ENCODE data around the gene NHLRC3.
"Not testable (repeated sequence)": the region's sequence is repeated elsewhere in the genome, so short reads cannot be mapped to it uniquely, and the experiment has no call there.

Gene NHLRC3, protein sequence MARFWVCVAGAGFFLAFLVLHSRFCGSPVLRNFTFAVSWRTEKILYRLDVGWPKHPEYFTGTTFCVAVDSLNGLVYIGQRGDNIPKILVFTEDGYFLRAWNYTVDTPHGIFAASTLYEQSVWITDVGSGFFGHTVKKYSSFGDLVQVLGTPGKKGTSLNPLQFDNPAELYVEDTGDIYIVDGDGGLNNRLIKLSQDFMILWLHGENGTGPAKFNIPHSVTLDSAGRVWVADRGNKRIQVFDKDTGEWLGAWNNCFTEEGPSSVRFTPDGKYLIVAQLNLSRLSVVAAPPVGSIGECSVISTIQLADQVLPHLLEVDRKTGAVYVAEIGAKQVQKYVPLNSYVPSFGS

DNA sequence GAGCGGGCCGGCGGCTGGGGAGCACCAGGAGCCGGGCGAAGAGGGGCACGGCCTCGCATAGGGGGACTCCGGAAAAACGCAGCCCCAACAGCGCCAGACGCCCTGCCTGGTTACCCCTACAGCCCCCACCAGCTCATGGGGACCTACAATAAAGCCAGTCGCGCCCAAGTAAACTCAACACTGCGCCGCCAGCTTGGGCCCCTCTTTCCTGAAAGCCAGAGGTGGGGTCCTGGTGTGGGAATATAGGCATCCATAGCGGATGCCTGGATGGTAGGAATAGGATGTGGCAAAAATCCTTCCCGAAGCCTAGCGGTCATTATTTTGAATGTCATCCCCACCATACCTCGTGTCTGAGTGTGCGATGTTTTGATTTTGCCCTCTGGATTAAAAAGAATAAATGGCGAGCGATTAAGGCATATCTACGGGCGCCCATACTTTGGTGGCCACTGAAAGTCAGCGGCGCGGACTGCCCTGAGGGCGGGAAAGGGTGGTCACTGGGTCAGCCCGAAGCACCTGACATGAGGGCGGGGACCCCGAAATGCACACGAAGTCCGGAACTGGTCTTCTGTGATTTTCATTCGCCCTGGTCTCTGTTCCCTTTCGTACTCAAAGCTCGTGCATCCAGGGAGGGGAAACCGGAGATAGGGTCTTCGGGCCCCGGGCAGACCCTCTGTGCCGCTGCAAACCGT is at the start of gene NHLRC3, which contains the start of gene PROSER1:
Gene NHLRC3 (plus strand): TSS at position 577 of the 689 bp plus-strand sequence. CDS start 184 bp downstream, outside the sequence.
Gene PROSER1 (minus strand): TSS at position 210 of the 689 bp plus-strand sequence. CDS start 847 bp downstream, outside the sequence.
- peak; percentile 96 for DNase-seq

DNA sequence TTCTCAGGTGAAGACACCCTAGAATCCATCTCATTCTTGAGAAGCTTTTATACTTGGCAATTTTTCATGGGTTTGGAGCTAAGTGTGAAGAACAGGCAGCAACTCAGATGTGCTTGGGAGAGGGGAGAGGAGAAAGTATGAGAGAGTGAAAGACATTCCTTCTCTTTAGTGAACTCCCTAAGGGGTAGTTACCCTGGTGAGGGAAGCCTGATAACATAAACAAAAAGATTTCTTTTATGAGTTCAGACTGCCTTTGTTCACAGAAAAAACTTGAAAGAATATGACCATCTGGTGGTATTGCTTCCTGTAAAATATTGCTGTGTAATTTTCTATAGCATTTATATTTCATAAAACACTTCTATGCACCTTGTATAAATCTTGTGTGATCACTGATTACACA is 47.6 kb upstream of the NHLRC3 start, which contains the start of gene STOML3:
Gene STOML3 (minus strand): TSS at position 139 of the 400 bp plus-strand sequence. CDS start 110 bp downstream, at position 29.
- no peak for DNase-seq

DNA sequence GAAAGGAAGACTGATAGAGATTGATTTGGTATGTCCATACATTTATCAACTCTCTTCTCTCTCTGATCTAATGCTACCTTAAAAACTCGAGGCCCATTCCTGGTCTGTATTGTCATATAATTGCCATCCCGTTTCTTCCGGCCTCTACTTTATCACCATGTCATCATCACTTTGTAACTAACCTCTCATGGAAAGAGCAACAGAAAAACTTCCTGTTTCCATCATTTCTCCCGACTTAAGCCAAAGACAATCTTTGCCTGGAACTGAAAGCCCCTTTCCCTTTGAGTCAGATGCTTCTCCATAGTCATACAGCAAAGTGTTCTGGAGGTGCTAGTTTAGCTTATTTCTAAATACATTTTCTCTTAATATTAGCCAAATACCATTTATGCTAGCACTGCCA is 44.9 kb upstream of the NHLRC3 start:
- no peak for DNase-seq

DNA sequence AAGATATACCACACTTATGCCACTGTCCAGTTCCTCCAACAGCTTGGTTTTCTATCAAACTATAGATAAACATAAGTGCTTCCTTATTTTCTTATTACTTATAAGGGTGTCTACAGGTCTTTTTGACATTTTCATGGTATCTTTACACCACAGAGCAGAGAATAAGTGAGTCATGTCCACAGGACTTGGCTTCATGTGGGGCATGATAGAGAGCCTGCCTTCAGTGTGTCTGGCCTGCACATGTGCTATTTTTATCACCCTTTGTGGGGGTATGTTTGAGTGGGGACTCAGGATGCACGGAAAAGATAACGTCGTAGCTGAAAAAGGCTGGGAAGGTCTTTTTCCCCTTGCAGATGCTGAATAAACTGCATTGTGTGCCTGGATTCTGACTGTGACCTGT is 39.5 kb upstream of the NHLRC3 start:
- DNase-seq: no peak

DNA sequence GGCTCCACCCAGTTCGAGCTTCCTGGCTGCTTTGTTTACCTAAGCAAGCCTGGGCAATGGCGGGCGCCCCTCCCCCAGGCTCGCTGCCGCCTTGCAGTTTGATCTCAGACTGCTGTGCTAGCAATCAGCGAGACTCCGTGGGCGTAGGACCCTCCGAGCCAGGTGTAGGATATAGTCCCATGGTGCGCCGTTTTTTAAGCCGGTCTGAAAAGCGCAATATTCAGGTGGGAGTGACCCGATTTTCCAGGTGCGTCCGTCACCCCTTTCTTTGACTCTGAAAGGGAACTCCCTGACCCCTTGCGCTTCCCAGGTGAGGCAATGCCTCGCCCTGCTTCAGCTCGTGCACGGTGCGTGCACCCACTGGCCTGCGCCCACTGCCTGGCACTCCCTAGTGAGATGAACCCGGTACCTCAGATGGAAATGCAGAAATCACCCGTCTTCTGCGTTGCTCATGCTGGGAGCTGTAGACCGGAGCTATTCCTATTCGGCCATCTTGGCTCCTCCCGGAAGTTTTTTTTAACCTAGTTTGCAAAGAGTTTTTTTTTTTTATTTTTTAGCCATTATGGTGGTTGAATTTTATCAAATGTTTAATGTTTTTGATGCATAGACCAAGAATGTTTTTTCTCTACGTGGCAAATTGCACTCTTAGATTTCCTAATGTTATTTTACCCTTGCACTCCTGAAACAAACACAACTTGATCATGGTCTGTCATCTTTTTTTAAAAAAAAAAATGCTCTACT is 31.7 kb upstream of the NHLRC3 start:
- not testable (repeated sequence) for DNase-seq

DNA sequence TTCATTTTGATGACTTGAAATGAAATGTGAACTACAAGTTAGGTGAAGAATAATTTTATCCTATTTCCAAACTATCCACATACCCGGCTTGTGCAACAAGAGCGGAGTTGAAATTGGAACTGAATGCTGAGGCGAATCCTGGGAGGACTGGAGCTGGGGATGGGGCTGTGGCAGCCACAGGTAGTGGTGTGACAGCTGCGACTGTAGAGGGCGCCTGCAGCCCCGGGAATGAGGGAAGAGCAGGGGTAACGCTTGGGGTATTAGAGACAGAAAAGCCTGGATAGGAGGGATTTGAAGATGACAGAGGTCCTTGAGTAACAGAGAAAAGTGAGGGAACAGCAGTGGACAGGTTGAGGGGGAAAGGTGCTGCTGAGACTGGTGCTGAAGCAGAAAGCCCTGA is 25.6 kb upstream of the NHLRC3 start:
- no peak for DNase-seq

DNA sequence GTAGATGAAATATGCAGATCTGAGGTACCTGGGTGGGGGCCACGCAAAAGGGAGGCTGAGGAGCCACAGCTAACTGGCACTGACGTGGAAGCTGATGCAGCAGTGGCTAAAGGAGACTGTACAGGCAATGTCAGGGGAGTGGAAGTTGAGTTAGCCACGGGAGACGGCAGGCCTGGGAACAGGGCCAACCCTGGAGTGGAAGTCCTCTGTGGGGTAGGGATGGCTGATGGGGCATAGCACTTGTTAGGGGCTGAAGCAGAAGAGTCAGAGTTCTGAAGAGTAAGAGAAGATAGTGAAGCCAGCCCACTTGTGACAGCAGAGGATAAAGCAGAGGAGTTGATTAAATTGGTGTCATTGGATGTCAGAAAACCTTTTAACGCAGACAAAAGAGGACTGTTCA is 24.8 kb upstream of the NHLRC3 start:
- no peak for DNase-seq

DNA sequence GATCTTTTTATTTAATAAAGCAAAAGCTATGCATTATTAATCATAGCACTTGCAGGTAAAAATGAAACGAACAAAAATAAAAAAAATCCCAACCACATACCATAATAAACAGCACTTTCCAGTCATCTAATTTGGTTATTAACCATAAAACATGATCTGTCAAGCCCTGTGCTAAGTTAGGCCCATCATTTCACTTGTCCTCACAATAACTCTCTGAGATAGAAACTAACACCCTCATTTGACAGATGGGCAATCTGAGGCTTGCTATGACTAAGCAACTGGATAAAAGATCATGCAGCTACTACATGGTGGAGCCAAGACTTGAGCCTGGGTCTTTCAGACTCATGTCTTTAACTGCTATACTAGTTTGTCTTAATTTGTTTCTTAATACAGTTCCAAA is 22.2 kb upstream of the NHLRC3 start:
- DNase-seq: no peak

DNA sequence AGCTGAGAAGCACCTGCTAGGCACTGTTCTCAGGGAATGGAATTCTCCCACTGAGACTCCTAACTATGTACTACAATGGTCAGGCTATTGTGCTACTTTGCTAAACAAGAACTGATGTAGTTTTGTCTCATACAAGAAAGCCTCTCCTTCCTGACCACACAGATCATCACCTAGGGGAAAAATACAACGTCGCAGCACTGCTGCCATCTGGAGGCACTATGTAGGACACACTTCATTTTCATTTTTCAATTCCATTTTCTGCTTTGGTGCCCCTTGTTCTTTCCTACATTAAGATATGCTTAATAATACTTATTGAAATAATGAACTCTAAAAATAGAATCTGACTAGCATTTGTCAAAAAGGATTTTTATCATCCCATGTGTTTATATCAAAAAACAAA is 21.5 kb upstream of the NHLRC3 start:
- DNase-seq: peak; percentile 32

DNA sequence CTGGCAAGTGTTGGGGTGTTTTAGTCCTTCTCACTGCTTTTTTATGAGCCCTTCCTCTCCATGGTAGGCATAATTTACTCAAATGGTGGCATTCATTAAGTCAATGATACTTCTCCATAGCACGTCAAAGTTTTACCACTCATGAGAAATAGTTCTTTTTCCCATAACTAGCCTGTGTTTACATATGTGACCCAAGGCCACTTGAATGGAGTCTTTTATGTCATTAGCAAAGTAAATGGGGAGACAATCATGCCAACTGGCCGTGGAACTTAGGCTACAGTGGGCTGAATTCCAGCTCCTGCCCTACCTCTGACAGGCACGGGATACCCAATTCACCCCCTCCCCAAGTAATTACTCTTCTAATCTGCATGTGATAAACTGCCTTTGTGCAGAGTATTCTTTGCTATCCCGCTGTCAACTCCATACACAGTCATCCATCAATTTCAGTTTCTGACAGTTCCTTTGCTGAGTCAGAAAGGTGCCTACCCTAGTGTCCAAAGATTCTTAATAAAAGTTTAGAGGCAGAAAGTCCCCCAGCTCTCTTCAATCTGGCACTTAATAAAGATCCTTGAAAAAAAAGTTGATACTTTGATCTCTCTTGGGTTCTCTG is 17.3 kb upstream of the NHLRC3 start:
- no peak for DNase-seq

DNA sequence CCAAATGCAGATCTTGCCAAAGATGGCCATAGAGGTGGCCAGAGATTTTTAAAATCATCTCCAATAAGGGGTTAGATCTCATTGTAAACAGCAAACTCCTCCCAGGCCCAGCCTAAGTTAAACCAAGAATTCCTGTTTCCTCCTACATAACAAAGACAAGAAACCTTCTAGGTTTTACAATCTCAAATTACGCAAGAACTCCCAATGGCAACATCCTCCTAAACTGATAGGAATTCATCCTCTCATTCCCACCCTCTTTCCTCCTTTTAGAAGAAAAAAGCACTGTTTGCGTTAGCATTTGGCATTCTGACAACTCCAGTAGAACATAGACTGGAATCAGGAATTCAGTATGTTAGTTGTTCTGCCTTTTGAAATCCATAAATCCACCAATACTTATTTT is 14.9 kb upstream of the NHLRC3 start:
- no peak for DNase-seq

DNA sequence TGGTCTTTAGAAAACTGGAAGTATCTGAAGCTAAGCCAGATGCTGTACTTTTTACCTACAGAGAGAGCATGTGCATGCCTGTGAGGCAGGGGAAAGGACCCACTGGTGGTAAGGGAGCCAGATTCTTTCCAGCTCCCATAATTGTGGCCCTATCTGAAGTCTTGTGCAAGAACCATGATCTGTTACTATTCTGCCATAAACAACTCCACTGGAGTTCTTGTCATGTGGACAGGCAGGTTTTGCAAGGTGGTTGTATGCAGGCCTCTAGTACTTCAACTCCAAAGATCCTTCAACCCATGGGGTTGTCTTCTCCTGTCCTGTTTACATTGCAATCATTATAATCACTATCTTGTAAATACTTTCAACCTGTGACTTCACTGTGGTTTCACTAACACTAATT is 14.5 kb upstream of the NHLRC3 start:
- DNase-seq: no peak

DNA sequence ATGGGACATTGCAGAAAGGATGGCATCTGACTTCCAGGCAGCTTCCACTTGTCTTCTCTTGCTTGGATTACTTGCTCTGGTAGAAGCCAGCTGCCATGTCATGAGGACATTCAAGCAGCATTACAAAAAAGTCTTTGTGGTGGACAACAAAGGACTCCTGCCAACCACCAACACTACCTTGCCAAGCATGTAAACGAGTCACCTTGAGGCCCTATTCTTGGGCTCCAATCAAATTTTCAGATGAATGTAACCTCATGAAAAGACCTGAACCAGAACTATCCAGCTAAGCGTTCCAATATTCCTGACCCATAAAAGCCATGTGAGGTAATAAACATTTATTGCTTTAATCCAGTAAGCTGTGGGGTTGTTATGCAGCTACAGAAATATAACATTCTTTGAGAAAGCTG is 12.8 kb upstream of the NHLRC3 start:
- DNase-seq: no peak

DNA sequence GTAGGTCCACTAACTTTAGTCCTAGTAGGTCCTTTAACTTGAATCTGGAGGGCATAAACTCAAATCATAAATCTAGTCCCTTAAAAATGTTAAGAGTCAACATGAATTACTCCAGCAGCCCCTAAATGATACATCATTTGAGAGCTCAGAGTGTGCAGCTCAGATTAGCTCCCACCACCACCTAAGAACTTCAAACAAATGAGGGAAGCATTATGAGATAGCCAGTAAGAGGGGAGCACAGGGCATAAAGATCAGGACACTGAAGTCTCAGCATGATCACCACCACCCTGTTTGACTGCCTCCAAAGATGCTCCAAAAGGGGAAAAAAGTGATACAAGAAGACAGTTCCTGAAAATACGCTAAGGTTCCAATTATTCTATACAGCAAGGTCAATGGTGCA is 6.1 kb upstream of the NHLRC3 start:
- DNase-seq: no peak

DNA sequence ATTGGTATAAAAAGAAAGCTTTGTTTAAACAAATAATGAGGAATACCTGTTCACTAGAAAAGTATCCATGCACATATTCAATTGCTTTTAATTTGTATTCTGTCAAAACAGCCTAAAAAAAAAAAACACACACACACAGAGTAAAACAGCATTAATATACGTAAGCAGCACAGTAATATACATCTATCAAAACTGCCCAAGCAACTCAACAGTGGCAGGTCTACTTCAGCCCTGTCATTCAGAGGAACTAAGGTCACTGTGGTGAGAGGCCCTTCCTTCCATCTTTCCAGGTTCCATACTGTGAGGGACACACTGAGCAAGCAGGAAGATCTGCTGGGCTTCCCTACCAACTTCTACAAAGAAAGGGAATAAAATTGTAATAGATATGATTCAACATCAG is 4.2 kb upstream of the NHLRC3 start:
- DNase-seq: no peak

DNA sequence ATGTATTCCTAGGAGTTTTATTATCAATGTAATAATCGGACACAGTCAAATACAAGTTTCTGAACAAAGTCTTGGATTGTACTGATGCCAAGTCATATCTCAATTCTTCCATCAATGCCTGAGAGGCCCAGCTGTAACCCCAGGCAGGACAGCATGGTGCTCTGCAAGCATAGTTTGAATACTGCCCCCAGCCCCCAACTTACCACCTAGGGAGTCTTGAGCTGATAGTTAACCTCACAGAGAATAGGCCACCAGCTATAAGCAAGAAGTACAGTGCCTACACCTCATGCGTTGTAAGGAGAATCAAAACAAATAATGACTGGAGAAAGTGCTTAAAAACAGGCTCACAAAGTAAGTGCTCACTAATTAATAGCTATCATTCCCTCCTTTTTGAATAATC is 3.1 kb upstream of the NHLRC3 start:
- DNase-seq: no peak

DNA sequence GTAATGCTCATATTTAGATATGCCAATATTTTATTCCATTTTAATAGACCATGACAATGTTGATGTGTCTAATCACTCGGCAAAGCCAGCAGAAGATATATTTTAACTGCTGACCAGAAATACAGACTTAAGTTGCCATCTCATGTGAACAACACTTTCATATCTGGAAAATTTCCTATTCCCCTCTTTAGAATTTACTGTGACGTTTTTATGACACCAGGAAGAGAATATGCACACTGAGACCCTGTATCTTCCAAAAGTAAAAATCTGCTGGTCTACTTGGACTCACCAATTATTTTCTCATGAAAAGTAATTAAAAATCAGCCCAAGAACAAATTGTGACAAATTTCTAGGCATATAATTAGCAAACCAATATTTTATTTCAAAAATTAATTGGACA is 2.5 kb upstream of the NHLRC3 start:
- no peak for DNase-seq

DNA sequence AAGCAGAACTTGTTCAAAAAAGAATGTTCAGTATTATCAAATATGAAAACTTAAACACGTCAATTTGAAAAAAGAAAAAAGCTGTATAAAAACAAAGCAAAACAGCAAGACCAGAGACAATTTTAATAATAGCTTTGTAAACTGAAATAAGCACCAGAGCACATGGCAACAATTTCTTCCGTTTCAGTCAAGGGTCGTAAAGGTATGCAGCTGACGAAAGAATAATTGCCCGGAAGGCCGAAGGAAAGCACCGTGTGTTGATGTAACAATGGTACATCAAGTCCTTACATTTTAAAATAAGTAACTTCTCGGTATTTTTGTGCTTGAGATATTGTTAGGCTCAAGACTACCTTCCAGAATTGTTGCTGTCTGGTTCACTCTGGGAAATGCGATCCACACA is 2.0 kb upstream of the NHLRC3 start:
- peak; percentile 9 for DNase-seq

DNA sequence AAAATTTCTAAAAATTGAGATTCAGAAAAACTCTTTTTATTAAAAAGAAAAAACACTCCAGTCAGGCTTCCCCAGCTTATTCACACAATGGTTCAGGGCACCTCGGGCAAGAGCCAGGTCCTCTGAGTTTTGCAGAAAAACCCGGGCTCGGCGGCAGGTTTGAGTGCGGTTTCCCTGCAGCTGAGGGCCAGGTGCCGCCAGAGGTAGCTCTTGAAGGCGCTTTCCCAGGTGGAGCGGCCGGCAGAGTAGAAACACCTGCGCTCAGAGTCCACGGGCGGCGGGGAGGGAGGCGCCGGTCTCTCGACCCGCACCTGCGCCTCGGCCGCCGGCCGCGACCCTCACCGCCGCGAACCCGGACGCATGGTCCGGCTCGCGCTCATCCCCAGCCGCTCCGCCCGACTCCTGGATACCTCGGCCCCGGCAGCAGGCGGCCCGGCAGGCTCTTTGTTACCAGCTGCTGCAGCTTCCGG is 811 bp upstream of the NHLRC3 start:
- peak; percentile 66 for DNase-seq

DNA sequence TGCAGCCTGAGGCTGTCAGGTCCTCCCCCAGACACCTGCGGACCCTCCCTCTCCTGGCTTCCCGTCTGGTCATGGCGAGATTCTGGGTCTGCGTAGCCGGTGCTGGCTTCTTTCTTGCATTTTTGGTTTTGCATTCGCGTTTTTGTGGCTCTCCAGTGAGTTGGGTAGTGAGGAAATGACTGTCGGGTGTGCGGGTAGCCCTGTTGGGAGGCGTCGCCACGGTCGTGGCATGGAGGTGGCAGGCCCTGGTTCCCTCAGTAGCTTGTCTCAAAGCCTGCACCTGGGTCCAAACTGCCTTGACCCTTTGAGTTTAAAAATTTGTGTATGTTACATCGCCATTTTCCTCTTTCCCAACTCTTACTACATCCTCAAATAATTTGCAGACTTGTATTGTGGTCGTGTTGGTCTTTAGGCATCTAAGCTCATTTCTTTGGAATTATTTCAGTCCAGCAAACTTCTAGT is 344 bp downstream of the NHLRC3 start:
- DNase-seq: peak; percentile 47

DNA sequence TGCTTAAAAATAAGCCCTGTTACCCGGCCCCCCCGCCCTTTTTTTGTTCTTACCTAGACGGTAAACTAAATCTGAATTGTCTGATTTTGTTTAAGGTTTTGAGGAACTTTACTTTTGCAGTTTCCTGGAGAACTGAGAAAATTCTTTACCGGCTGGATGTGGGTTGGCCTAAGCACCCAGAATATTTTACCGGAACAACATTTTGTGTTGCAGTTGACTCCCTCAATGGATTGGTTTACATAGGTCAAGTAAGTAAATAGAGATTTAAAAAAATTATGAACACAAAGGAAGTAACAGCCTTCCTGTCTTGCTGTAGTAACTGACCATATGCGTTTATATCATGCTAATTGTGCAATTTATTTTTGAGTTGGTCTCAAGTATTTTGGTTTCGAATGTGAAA is 785 bp downstream of the NHLRC3 start:
- no peak for DNase-seq

DNA sequence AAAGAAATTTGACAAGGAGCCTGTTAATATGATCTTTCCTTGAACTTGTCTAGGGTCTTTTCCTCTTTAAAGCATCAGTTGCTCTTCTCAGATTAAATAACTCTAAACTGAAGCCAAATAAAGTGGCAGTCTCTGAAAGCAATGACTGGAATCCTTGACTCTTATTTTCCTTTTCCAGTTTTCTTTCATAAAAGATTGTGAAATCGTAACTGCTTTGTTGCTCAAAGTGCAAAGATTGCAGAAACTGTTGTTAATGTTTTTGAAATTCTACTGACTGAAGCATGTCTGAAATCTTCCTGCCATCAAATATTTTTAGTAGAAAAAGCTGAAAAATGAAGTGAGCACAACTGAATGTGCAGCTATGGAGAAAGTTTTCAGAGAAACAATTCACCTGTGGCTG is 1.9 kb downstream of the NHLRC3 start:
- DNase-seq: no peak

DNA sequence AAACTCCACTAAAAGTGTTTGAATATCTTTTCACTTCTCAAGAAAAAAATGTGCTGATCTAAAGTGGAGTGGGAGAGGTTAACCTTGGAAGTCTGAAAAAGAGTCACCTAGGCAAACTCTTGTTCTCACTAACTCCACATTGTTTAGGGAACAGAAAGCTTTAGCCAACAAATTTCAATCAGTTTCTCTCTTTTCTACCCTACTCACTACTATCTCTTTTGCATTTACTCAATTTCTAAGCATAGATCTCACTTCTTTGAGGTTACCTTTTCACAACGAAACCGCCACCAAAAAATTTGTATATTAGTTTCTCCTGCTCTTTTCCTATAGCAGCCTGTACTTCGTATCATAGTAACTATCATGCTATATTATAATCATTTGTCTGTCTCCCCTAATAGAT is 6.3 kb downstream of the NHLRC3 start:
- DNase-seq: no peak
